ENCODE results near the gene ELN. TPM values are rescaled to one million over a fixed set of nuclear protein-coding genes. Genes with fewer than 3 reads are reported as not detected.

ELN gene
- total RNA-seq, 2 donors from 2014 or later, result 91.7 to 166 TPM

DNA sequence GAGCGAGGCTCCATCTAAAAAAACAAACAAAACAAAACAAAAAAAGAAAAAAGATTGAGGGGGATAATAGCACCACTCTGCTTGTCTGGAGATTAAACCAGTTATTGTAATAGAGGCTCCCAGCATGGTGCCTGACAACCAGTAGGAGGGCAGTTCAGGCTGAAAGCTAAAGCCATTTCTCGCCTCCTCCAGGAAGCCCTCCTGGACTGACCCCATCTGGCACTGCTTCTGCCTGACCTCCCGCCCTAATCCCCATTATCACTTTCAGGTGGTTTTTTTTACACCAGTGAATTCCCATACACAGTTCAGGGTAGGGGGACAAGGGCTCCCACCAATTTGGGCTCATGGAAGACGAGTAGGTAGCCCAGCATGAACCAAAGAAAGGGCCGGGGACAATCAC is 8.8 kb upstream of the ELN start:
- DNase-seq, result no peak
- intact Hi-C loops (cut with DNase I), result no loop called here

DNA sequence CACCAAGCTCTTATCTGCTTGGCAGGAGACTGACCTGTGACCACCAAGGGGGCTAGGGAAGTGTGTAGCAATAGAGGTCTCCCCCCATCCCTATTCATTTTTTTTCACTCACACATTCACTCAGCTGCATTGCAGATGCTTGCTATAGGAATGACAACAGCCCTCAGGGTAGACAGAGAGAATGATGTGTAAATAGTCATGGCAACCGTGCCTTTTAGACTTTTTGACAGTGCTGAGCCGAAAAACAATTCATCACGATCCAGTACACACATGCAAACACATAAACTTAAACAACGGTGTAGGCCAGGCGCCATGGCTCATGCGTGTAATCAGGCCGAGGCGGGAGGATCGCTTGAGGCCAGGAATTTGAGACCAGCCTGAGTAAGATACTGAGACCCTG is 7.6 kb upstream of the ELN start:
- intact Hi-C loops (cut with DNase I), result loop anchor here in 1 of 2 donors (10.0 kb wide), 1 partner anchor 126 kb away; no protein-coding TSS in a partner anchor
- no peak for ATAC-seq
- no peak for DNase-seq

More for the DNA sequence above, 8.8 kb upstream of the ELN start:
- no peak for ATAC-seq

DNA sequence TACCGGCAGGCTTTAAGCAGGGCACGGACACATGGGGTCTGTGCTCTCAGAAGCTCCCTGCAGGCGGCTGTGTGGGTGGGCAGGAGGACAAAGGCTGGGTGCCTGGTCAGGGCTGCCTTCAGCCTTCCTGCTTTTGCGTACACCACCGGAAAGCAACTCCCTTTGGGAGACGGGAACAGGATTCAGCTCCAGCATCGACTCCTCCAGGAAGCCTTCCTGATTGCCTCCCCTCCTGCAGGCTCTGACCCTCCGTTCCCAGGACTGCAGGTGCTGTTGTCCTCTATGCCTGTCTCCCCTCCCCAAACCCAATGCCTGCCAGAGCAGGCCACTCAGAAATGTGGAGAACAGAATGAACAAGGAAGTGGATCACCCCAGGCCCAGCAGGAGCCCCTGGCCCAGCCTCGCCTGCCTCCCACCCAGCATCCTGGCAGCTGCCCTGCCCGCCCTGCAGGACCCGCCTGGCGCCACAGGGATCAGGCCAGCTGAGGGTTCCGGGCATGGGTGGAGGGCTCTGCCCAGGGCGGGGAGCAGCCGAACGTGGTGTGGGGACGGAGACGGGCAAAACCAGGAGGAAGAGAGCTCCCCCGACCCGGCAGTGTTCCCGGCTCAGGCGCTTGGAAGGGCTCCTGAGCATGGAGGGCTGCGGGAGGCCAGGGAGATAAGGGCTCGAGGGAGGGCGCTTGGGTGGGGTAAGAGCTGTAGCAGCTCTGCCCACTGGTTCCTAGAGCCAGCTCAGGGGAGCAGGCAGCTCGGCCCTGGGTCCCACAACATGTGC is 6.2 kb upstream of the ELN start:
- ATAC-seq (peak in 1 of 2 donors; percentile 16), DNase-seq (no peak)
- intact Hi-C loops (cut with DNase I), result loop anchor here in 1 of 2 donors (10.0 kb wide), 1 partner anchor 127 kb away; no protein-coding TSS in a partner anchor

DNA sequence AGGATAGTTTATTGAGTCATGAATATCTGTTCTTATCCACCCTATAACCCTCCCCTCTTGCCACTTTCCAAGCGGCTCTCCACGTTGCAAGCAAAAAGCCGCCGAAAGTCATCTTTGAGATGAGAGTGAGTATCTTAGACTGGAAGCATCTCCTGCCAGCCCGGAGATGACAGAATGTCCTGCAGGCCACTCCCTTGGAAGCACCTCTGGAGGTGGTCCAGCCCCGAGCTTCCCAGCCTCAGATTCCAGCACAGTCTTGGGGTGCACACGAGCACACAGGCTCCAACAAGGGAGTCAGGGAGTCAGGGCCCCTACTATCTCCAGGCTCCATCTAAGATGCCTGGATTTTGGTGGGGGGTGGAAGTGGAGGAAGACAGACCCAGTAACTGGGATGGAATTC is 5.5 kb upstream of the ELN start:
- intact Hi-C loops (cut with DNase I), result loop anchor here in 1 of 2 donors (10.0 kb wide), 1 partner anchor 128 kb away; no protein-coding TSS in a partner anchor
- ATAC-seq (no peak), DNase-seq (no peak)

DNA sequence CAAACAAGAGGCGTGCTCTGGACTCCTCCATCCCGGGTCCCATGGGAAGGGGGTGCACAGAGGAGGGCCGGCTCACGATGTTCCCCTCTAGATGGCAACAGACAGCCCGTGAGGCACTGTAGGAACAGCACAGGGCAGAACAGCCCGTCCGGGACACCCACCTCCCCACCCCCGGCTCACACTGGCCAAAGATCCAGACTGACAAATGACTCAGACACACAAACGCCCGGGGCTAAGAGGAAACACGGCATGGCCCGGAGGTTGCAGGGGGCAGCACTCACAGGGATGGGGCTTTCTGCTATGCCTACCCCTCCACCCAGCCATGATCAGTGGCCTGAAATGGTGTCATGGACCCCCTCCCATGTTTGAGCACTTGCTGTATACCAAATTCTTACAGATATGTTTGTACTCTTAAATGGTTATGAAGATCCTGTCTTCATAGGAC is 4.9 kb upstream of the ELN start:
- ATAC-seq (peak; percentile 24 to 52), DNase-seq (peak; percentile 76)
- intact Hi-C loops (cut with DNase I), result loop anchor here in 1 of 2 donors (10.0 kb wide), 1 partner anchor 128 kb away; no protein-coding TSS in a partner anchor

DNA sequence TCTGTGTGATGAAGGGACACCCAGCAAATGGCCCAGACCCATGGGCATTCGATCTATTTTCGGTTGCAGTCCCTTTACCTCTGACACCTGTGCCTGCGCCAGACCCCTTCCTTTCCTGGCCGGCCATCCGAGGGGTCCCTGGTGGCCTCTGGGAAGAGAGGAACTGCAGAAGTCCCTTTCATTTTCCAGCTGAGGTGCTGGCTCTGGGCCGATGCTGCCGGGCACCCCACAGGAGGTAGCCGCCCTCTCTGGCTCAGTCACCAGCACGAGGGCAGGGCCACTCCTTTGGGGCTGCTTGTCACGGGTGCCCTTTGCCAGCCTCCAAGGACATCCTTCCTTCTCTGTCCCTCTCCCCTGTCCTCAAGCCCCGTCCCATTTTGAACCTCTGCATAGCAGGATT is 4.2 kb upstream of the ELN start:
- no peak for DNase-seq
- no peak for ATAC-seq
- intact Hi-C loops (cut with DNase I), result loop anchor here in 1 of 2 donors (10.0 kb wide), 1 partner anchor 129 kb away; no protein-coding TSS in a partner anchor

DNA sequence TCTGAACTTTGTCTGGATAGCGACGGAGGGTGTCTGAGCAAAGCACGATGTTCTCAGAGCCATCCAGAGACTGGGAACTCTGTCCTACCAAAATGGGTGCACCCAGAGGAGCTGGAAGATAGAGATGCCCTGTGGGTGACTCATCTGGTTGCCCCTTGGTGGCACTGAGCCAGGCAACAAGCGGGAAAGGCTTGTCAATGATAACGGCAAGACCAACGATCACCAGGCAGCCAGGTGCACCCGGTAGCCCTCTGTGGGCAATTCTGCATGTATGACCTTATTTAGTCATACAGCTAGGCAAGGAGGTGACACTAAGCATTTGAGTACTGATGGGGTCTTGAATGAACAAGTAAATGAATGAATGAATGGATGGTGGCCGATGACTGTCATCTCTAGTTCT is 2.8 kb upstream of the ELN start:
- ATAC-seq (no peak), DNase-seq (no peak)
- intact Hi-C loops (cut with DNase I), result loop anchor here (5.0 to 10.0 kb wide), 2 partner anchors 130 to 158 kb away; no protein-coding TSS in a partner anchor

DNA sequence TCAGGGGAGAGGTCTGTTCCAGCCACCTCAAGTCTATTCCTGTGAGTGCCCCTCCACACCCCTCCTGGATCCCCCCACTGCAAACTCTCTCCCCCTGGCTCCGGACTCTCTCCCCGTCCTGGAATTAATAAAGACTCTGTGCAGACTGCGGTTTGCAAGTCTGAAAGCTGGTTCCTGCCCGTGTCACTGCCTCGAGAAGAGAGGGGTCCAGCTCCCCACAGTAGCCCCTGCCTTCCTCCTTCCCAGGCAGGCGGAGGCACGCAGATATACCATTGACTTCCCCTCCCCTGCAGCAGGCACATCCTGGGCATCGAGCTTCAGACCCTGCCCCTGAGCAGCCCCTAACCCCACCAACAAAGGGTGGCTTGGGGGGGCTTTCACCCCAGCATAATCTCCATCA is 2.2 kb upstream of the ELN start:
- no peak for ATAC-seq
- DNase-seq, result no peak
- intact Hi-C loops (cut with DNase I), result loop anchor here (5.0 to 10.0 kb wide), 2 partner anchors 131 to 158 kb away; no protein-coding TSS in a partner anchor

DNA sequence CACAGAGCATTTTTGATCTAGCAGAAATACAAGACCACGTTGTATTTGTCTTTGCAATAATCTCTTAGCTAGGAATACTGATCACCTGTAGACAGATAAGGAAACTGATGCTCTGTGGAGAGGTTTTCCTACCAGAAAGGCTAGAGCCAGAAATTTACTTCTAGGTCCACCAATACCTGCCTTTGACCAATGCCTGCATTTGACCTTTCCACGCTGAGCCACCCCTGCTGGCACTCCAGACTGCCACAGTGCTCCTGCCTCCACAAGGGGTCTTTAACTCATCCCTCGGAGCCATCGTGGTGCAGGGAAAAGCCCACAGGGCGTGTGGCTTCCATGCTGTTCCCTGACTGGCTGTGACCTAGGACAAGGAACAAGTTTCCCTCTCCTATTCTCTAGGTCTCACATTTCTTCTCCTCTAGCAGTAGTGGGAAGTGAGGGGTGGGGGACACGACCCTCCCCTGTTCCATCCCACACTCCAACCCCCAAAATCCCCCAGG is 1.5 kb upstream of the ELN start:
- intact Hi-C loops (cut with DNase I), result loop anchor here (5.0 to 10.0 kb wide), 2 partner anchors 132 to 159 kb away; no protein-coding TSS in a partner anchor
- DNase-seq, result no peak
- no peak for ATAC-seq

DNA sequence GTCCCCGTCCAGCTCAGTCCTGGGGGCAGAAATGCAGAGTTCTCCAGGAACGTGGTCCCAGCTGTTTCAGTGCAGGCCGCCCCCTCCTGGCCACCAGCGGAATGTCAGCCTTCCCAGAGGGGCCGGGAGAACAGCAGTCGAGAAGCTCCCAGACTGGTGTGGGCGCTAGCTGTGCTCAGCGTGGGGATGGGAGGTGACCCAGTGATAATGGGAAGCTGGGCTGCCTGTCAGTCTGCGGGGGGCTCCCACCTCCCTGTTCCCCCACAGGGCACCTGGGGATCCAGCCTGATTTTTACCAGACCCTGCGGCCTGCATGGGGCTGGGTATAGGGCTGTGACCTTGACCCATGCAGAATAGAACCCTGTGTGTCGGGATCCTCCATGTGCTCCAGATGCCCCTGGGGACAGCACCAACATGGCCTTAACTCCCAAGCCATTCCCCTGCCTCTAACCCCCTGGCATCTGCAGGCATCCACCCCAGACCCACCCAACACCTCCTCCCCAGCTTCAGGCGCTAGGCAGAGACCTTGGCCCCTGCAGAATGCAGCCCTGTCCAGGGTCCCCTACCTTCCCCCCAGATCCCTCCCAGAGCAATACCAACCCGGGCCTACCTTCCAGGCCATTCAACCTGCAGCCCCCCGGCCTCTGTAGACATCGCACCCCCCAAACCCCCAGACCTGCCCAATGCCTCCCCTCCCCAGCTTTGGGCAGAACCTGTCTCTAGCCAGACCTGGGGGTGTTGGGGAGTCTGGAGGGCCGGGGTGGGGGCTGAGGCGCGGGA is 880 bp upstream of the ELN start:
- ATAC-seq (peak; percentile 57 to 62), DNase-seq (peak; percentile 84)
- intact Hi-C loops (cut with DNase I), result loop anchor here (5.0 to 10.0 kb wide), 2 partner anchors 132 to 160 kb away; no protein-coding TSS in a partner anchor

DNA sequence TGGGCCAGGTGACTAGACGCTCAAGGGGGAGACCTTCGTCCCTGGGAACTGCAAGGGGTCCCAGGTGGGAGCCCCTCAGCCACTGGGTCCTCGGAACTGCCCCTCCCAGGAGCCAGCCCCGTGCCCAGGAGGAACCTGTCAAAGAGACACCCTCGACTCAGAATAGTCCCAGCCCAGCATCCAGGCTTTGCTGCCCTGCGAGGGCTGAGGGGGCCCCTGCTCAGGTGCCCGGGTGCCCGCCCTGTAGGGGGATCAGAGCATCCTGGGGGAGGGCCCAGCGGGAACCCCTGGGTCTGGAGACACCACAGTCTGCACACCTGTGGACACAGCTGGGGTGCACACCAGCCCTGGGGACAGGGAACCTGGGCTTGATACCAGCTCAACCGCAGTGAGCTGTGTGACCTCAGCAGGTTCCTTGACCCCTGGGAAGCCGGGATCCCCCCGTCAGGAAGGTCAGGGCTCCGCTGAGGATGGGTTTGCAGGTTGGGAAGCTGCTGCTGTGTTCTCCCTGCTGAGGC is 407 bp downstream of the ELN start:
- intact Hi-C loops (cut with DNase I), result loop anchor here (5.0 to 10.0 kb wide), 2 partner anchors 134 to 161 kb away; no protein-coding TSS in a partner anchor
- ATAC-seq (peak in 1 of 2 donors; percentile 0), DNase-seq (no peak)

DNA sequence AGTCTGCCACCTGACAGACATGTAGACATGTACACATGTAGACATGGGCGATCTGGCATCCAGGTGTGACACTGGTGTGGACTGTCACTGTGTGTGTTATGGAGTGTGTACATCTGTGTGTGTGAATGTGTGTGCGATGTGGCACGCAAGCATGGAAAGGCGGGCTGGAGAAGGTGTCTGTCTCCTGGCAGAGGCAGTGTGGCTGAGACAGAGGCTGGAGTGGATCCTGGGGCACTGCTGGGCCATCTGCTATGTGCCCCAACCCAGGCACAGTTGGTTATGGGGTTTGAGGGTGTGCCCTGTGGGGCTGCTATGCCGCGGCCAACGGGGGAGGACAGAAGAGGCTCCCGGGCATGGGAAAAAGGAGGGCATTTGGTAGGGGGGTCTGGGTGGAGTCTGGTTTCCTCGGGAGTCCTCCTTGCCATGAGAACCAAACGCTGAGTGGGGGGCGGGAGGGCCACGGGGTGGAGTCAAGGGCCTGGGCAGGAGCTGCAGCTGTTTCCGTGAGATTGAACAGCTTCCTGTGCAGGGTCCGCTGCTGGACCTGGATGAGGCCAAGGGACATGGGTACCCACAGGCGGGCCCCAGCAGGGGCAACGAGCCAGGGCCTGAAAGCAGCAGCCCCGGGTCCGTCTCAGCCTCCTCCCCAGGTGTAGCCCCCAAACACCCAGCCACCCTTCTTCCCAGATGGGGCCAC is 1.3 kb downstream of the ELN start:
- intact Hi-C loops (cut with DNase I), result loop anchor here (5.0 to 10.0 kb wide), 2 partner anchors 134 to 162 kb away; no protein-coding TSS in a partner anchor
- ATAC-seq (no peak), DNase-seq (peak; percentile 65)

DNA sequence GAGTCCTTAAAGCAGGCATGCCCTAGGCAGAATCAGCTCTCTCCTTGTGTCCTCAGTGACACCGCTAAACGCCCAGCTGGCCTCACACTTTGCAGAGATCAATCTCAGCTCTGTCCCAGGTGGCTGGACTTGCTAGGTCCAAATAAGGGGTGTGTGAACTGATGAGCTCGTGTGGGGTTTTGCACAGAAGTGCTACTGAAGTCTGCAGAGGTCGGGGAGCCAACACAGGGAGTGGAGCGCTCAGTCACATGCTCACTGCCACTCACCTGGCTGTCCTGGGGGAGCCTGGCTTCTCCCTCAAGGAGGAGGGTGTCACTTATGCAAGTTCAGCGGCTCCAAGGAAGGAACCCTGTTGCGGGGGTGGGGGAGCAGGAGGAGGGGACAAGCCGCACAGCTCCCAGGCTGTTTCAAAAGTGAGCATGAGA is 2.0 kb downstream of the ELN start:
- ATAC-seq (no peak), DNase-seq (no peak)
- intact Hi-C loops (cut with DNase I), result loop anchor here (5.0 to 10.0 kb wide), 2 partner anchors 135 to 163 kb away; no protein-coding TSS in a partner anchor

DNA sequence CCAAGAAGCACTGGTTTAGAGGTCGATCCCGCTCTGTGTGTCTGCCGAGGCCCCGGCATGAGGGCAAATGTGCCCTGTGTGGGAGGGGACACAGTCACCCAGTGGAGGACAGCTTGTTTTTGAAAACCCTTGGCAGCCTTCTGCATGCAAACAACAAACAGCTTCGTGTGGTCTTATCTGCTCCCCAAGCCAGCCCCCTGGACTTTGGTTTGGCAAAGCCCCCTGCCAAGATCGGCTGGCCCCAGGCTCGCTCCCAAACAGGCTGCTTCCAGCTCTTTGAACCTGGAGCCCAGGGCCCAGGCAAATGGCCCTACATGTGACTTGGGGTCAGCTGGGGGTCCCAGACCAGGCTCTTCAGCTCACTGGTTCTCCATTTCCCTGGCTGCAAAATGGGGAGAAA is 2.9 kb downstream of the ELN start:
- DNase-seq (no peak), ATAC-seq (no peak)
- intact Hi-C loops (cut with DNase I), result no loop called here

DNA sequence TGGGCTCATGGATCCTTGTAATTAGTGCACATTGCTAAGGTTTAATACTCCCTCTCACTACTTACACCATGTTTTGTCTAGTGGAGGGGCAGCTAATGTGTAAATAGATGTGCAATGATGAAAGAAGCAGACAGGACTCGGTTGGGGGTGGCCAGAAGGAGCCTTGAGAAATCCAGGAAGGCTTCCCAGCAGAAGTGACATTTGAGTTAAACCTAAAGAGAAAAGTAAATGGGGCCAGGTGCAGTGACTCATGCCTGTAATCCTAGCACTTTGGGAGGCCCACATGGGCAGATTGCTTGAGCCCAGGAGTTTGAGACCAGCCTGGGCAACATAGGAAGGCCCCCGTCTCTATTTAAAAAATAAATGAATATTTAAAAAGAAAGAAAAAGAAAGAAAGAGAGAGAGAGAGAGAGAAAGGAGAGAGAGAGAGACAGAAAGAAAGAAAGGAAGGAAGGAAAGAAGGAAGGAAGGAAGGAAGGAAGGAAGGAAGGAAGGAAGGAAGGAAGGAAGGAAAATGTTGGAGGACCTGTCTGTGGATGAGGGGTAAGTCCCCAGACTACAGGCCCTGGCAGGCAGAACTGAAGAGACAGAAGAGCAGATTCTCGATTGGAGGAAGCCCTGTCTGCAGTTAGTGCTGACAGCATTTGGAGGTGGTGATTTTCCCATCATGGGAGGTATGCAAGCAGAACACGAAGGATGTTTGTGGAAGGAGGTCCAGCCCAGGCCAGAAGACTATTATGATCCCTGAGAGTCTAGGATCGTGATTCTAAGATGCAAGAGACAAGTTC is 3.6 kb downstream of the ELN start:
- no peak for ATAC-seq

DNA sequence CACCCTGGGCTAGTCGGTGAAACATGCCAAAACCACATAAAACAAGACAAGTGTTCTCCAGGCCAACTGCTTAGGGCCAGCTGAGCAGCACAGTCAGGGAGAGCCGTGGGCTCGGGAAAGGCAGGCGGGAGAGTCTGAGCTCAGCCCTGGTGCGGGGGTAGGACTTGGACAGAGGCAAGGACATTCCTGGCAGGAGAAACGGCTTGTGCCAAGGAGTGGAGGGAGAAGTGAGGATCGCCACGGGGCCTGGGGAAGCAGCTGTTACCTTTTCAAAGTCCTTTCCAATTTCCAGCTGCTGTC is 4.2 kb downstream of the ELN start:
- peak; percentile 58 for DNase-seq
- peak in 1 of 2 donors; percentile 29 for ATAC-seq
- intact Hi-C loops (cut with DNase I), result no loop called here

More for the DNA sequence above, 3.6 kb downstream of the ELN start:
- no peak for DNase-seq
- intact Hi-C loops (cut with DNase I), result no loop called here

DNA sequence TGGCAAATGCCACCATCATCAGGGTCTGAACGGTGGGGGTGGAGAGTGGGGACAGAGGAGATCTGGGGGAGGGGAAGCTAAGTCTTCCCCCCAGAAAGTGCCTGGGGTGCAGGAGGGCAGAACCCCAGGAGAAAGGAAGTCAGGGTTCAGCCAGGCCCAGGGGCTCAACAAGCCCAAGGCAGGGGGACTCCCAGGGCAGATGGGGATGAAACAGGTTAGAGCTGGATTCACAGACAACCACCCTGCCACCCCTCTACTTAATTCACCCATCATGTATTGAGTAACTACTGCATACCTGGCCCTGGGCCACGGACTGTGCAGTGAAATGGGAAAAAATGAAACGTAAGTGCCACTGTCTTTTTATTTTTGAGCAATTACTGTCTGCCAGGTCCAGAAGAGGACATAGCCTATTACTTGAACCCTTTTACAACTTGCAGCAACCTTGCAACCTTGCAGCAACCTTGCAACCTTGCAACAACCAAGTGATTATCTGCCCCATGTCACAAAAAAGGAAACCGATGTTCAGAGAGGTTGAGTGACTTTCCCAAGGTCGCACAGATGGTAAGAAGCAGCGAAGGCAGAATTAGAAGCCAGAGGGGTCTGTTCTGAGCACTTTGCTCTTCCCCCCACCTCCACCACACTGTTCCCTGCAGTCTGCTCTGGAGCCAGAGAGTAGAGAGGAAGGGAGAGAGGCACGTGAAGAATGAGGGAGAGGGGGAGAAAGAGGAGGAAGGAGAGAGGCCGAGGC is 4.8 kb downstream of the ELN start:
- ATAC-seq (no peak), DNase-seq (no peak)
- intact Hi-C loops (cut with DNase I), result no loop called here

All from left cardiac atrium (tissue), 4 donors.